ENCODE results near the gene SH3BP1.
A peak's percentile ranks its signal among the peaks of the same experiment; 100 is the strongest.

Gene SH3BP1

DNA sequence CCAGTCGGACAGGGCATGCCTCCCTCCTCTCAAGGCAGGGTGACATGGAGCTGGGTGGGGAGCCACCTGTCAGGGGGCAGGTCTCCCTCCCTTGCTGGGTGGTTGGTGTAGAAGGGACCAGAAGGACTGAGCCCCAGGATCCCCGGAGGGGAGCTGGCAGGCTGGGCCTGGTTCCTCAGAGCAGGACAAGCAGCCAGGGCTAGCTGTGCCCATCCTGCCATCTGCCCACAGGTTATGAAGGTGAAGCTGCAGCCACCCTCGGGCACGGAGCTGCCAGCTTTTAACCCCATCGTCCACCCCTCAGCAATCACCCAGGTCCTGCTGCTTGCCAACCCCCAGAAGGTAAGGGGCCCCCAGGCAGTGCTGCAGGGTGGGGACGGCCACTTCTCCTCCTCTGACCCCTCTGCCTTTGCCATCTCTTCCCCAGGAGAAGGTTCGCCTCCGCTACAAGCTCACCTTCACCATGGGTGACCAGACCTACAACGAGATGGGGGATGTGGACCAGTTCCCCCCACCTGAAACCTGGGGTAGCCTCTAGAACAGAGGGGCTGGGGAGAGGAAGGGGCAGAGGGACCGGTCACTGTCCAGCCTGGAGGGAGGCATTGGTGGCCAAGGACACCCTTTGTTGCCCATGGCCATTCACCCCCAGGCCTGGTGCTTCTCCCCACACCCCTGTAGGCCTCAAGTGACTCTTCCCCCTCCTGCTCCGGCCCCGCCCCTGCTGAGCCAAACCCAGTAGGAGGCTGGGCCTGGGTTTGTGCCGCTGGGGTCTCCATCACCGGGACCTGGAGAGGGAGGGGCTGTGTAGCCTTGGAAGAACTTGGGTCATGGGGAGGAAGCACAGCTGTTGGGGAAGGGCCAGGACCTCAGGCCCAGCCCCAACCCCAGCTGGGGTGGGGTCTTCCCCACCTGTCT, 7.0 kb upstream of the SH3BP1 start:
- H3K4me3 ChIP-seq (ENCODE audit: low read depth, low read length) = no peak overlapping the region
- DNase-seq = no peak
- no peak for TF ChIP-seq CTCF (IDR thresholded peaks at IDR 0.05; ENCODE audit: low read depth, low read length)

GRCh38 chr22:37633089-37633624, 6.3 kb upstream of the SH3BP1 start:
- TF ChIP-seq CTCF (IDR thresholded peaks at IDR 0.05; ENCODE audit: low read depth, low read length) = no peak
- H3K27me3 ChIP-seq = no peaks in the 10 kb centered on the region
- peak overlapping the region; percentile 13 for H3K4me3 ChIP-seq (ENCODE audit: low read depth, low read length)
- no peaks in the 10 kb centered on the region; the same call in 1 of the 2 replicates for H3K36me3 ChIP-seq
- H3K9me3 ChIP-seq = no peaks in the 10 kb centered on the region
- peaks cover 46% of the 10 kb centered on the region for H3K4me1 ChIP-seq
- DNase-seq = no peak

More for the DNA sequence above, 7.0 kb upstream of the SH3BP1 start:
- no peaks in the 10 kb centered on the region; the same call in 1 of the 2 replicates for H3K36me3 ChIP-seq
- H3K9me3 ChIP-seq = no peaks in the 10 kb centered on the region
- no peaks in the 10 kb centered on the region for H3K27me3 ChIP-seq
- peaks cover 46% of the 10 kb centered on the region for H3K4me1 ChIP-seq

GRCh38 chr22:37633625-37634416, 5.6 kb upstream of the SH3BP1 start:
- peak; percentile 95 for DNase-seq
- no peaks in the 10 kb centered on the region for H3K9me3 ChIP-seq
- H3K36me3 ChIP-seq = no peaks in the 10 kb centered on the region; the same call in 1 of the 2 replicates
- TF ChIP-seq CTCF (IDR thresholded peaks at IDR 0.05; ENCODE audit: low read depth, low read length) = peak; percentile 51
- H3K4me1 ChIP-seq = peaks cover 44% of the 10 kb centered on the region
- peak overlapping the region; percentile 40 for H3K4me3 ChIP-seq (ENCODE audit: low read depth, low read length)
- H3K27me3 ChIP-seq = no peaks in the 10 kb centered on the region

DNA sequence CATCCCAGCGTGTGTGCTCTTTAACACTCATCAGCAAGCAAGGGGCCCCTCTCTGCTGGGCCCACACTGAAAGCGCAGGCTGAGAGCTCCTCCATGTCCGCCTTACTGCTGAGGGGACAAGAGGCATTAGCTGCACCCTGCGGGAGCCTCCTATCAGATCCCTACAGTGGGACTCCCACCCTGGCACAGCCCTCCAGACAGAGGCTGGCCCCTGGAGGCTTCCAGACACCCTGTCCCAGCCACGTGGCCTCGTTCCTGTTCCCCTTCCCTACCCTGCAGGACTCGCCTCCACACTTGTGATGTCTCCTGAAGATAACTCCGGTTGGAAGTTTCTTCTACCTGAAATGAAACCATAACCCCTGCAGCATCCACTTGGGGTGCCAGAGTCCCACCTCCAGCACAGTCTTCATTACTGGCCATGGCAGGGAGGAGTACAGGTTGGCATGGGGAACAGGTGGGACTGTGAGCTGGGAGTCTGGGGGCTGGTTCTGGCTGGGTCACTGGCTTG, 5.0 kb upstream of the SH3BP1 start:
- DNase-seq = peak; percentile 75
- no peaks in the 10 kb centered on the region; the same call in 1 of the 2 replicates for H3K36me3 ChIP-seq
- no peaks in the 10 kb centered on the region for H3K9me3 ChIP-seq
- TF ChIP-seq CTCF (IDR thresholded peaks at IDR 0.05; ENCODE audit: low read depth, low read length) = peak; percentile 25
- H3K27me3 ChIP-seq = no peaks in the 10 kb centered on the region
- peak overlapping the region; percentile 40 for H3K4me3 ChIP-seq (ENCODE audit: low read depth, low read length)
- H3K4me1 ChIP-seq = peaks cover 39% of the 10 kb centered on the region

- Histone ChIP-seq H3K27me3 (no peaks in the 10 kb centered on the region), H3K9me3 (no peaks in the 10 kb centered on the region), H3K36me3 (no peaks in the 10 kb centered on the region; the same call in 1 of the 2 replicates), H3K4me3 (ENCODE audit: low read depth, low read length) (no peak overlapping the region), H3K4me1 (peaks cover 39% of the 10 kb centered on the region)
- TF ChIP-seq CTCF (IDR thresholded peaks at IDR 0.05; ENCODE audit: low read depth, low read length) = no peak
- no peak for DNase-seq
These were observed 4.3 kb upstream of the SH3BP1 start for GRCh38 chr22:37635157-37635556.

Data from BE2C (cell line).